Upper lobe of right lung (tissue), 1 donor: ENCODE data around the gene KLHDC7B. TPM values are rescaled to one million over a fixed set of nuclear protein-coding genes. Genes with fewer than 3 reads are reported as not detected.

Source experiments
- ATAC-seq: fragments of 200-7000 bp; cut with Tn5 transposase; one replicate; pipeline ENCODE4 v1.9.1; 2020; ENCODE audit warnings: mild to moderate bottlenecking, moderate library complexity
- DNase-seq: peaks from one replicate; pipeline ENCODE4 v3.0.0-alpha.2; 2020
- H3K27ac ChIP-seq: fragments of 200-600 bp; one replicate; pipeline ENCODE4 v1.8.0; 2022
- H3K27me3 ChIP-seq: fragments of 200-600 bp; one replicate; pipeline ENCODE4 v1.8.0; 2022; ENCODE audit warnings: mild to moderate bottlenecking
- H3K36me3 ChIP-seq: fragments of 200-600 bp; one replicate; pipeline ENCODE4 v1.8.0; 2022
- H3K4me1 ChIP-seq: fragments of 200-600 bp; one replicate; pipeline ENCODE4 v1.8.0; 2022
- H3K4me3 ChIP-seq: fragments of 200-600 bp; one replicate; pipeline ENCODE4 v1.8.0; 2022; ENCODE audit warnings: mild to moderate bottlenecking
- H3K9me3 ChIP-seq: fragments of 200-600 bp; one replicate; pipeline ENCODE4 v1.8.0; 2022
- CTCF ChIP-seq: fragments of 200-600 bp; IDR thresholded peaks from one replicate; pipeline ENCODE4 v1.8.0; 2022; ENCODE audit warnings: antibody characterized with exemption
- intact Hi-C: fragments of 100-400 bp; cut with DNase I; formaldehyde crosslinking; loops from one replicate; pipeline ENCODE4 v1.11.0; 2022
- total RNA-seq: library from RNA; stranded (reverse); fragmentation: NEBNext Ultra II Directional; extraction: Animal tissue kit (Norgen Biotek cat#: 25700); gene quantifications from one replicate; pipeline ENCODE4 v1.2.1, GENCODE V29; 2021
- donor health status: DM: no; HTN: yes; CAD: no; lungs with severe emphysema.

KLHDC7B gene
- total RNA-seq, 1 donor from 2014 or later, result 0.69 TPM

- Histone ChIP-seq H3K36me3 (peaks cover 16% of the 10 kb centered on the region), H3K27me3 (no peaks in the 10 kb centered on the region), H3K4me3 (peak overlapping the region; percentile 79), H3K4me1 (peaks cover 21% of the 10 kb centered on the region), H3K9me3 (no peaks in the 10 kb centered on the region), H3K27ac (peak overlapping the region; percentile 92)
- ATAC-seq (no peak), DNase-seq (no peak)
- TF ChIP-seq CTCF, result no peak
- intact Hi-C loops, result loop anchor here (10.0 kb wide), 1 partner anchor 244 kb away; the partner anchor contains the start of gene MAPK12
These were observed 36.8 kb upstream of the KLHDC7B start for GRCh38 chr22:50508897-50509296.

- no peaks in the 10 kb centered on the region for H3K9me3 ChIP-seq
- no peaks in the 10 kb centered on the region for H3K27me3 ChIP-seq
- DNase-seq (no peak), ATAC-seq (no peak)
- no peak for TF ChIP-seq CTCF
- H3K4me3 ChIP-seq, result no peak overlapping the region
- no peak overlapping the region for H3K27ac ChIP-seq
- intact Hi-C loops, result no loop called here
- peaks cover 13% of the 10 kb centered on the region for H3K4me1 ChIP-seq
- peaks cover 17% of the 10 kb centered on the region for H3K36me3 ChIP-seq
These were observed 32.5 kb upstream of the KLHDC7B start for GRCh38 chr22:50513175-50513574.

GRCh38 chr22:50516068-50516467 is 29.6 kb upstream of the KLHDC7B start:
- H3K4me1 ChIP-seq, result peaks cover 4% of the 10 kb centered on the region
- no peak for TF ChIP-seq CTCF
- DNase-seq, result no peak
- no peak overlapping the region for H3K4me3 ChIP-seq
- no peak for ATAC-seq
- no peaks in the 10 kb centered on the region for H3K9me3 ChIP-seq
- peaks cover 33% of the 10 kb centered on the region for H3K36me3 ChIP-seq
- H3K27me3 ChIP-seq, result no peaks in the 10 kb centered on the region
- H3K27ac ChIP-seq, result no peak overlapping the region
- intact Hi-C loops, result no loop called here

GRCh38 chr22:50516891-50517290 is 28.8 kb upstream of the KLHDC7B start:
- H3K27ac ChIP-seq, result no peak overlapping the region
- peaks cover 33% of the 10 kb centered on the region for H3K36me3 ChIP-seq
- no peaks in the 10 kb centered on the region for H3K9me3 ChIP-seq
- DNase-seq (no peak), ATAC-seq (no peak)
- no peak overlapping the region for H3K4me3 ChIP-seq
- H3K4me1 ChIP-seq, result peaks cover under 1% of the 10 kb centered on the region
- intact Hi-C loops, result no loop called here
- no peaks in the 10 kb centered on the region for H3K27me3 ChIP-seq
- TF ChIP-seq CTCF, result no peak

- DNase-seq, result no peak
- Histone ChIP-seq H3K4me3 (no peak overlapping the region), H3K9me3 (no peaks in the 10 kb centered on the region), H3K27me3 (no peaks in the 10 kb centered on the region), H3K27ac (no peak overlapping the region), H3K36me3 (peaks cover 38% of the 10 kb centered on the region), H3K4me1 (no peaks in the 10 kb centered on the region)
- intact Hi-C loops, result no loop called here
- ATAC-seq, result no peak
- TF ChIP-seq CTCF, result no peak
These were observed 28.0 kb upstream of the KLHDC7B start for GRCh38 chr22:50517495-50518260.
